ENCODE measurements around the gene FAM118A. TPM values are rescaled to one million over a fixed set of nuclear protein-coding genes. Genes with fewer than 3 reads are reported as not detected.

The FAM118A gene
- total RNA-seq, 1 experiment from 2014 or later = 20.3 TPM

DNA sequence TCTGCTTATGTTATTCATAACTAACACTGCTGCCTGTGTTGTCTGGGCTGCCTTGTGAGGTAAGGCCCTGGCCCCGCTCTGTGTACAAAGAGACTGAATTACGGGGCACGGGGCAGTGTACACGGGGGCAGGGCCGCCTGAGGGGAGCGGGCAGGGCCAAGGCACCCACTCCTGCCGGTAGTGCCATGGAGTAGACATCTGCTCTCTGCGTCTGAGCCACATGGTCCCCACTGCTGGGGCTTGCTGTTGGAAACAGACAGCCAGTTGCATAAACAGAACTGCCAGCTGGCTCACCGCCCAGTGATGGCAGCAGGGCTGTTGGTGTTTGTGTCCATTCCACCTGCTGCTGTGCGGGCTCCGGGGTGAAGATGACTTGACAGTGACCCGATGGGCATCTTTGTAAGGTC is 19.8 kb downstream of the FAM118A start:
- no peak overlapping the region for H3K9ac ChIP-seq (ENCODE audit: low read length)
- TF ChIP-seq, protein P1, sequence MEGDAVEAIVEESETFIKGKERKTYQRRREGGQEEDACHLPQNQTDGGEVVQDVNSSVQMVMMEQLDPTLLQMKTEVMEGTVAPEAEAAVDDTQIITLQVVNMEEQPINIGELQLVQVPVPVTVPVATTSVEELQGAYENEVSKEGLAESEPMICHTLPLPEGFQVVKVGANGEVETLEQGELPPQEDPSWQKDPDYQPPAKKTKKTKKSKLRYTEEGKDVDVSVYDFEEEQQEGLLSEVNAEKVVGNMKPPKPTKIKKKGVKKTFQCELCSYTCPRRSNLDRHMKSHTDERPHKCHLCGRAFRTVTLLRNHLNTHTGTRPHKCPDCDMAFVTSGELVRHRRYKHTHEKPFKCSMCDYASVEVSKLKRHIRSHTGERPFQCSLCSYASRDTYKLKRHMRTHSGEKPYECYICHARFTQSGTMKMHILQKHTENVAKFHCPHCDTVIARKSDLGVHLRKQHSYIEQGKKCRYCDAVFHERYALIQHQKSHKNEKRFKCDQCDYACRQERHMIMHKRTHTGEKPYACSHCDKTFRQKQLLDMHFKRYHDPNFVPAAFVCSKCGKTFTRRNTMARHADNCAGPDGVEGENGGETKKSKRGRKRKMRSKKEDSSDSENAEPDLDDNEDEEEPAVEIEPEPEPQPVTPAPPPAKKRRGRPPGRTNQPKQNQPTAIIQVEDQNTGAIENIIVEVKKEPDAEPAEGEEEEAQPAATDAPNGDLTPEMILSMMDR (conservative IDR thresholded peaks at IDR 0.05; ENCODE audit: low read depth, low read length) = no peak
- TF ChIP-seq EZH2 (IDR thresholded peaks at IDR 0.05; ENCODE audit: low read length, unreplicated experiment) = no peak
- TF ChIP-seq EZH2phosphoT487 (IDR thresholded peaks at IDR 0.05; ENCODE audit: borderline replicate concordance, low read length) = no peak
- POLR2A ChIA-PET (ENCODE audit: unreplicated experiment) = no interaction called here

DNA sequence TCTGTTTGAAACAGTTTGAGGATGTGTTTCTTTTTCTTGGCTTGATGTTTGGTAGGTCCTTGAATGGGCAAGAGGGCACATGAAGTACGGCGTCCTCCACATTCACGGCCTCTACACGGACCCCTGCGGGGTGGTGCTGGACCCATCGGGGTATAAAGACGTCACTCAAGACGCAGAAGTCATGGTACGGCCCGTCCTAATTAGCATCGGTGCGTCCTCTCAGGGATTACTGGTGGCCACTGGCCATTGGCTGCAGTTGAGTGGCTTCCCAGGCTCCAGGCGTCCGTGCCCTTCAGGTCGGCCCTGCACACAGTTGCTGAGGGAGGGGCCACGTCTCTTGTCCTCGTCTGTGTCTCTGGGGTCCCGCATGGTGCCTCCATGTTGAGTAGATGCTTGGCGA is 20.8 kb downstream of the FAM118A start:
- DNase-seq = no peak
- H3K4me3 ChIP-seq (ENCODE audit: low read length) = no peak overlapping the region
- H3K9ac ChIP-seq (ENCODE audit: low read length) = no peak overlapping the region
- no peaks in the 10 kb centered on the region for H3K9me2 ChIP-seq (replicated peaks; ENCODE audit: low read length)
- no peak overlapping the region for H3K27ac ChIP-seq (ENCODE audit: low read length)
- ChIA-PET CTCF (no interaction called here), POLR2A (ENCODE audit: unreplicated experiment) (no interaction called here)
- no peaks in the 10 kb centered on the region for H3K9me3 ChIP-seq (ENCODE audit: low read length)
- H3K4me1 ChIP-seq (ENCODE audit: insufficient read depth, low read length) = no peaks in the 10 kb centered on the region
- H3K79me2 ChIP-seq (ENCODE audit: low read length) = no peaks in the 10 kb centered on the region
- ATAC-seq = no peak
- no peaks in the 10 kb centered on the region for H3K27me3 ChIP-seq (ENCODE audit: low read length)
- no peaks in the 10 kb centered on the region for H3F3A ChIP-seq (ENCODE audit: low read length, unreplicated experiment)
- no peaks in the 10 kb centered on the region; the same call in 1 of the 2 replicates for H3K36me3 ChIP-seq (ENCODE audit: low read depth, low read length)
- no TSS peak for BruUV-seq (replicated peaks)
- TF ChIP-seq, protein P1 (conservative IDR thresholded peaks at IDR 0.05; ENCODE audit: low read depth, low read length) = no peak
- TF ChIP-seq EZH2phosphoT487 (IDR thresholded peaks at IDR 0.05; ENCODE audit: borderline replicate concordance, low read length) = no peak
- no peak for TF ChIP-seq EZH2 (IDR thresholded peaks at IDR 0.05; ENCODE audit: low read length, unreplicated experiment)
- intact Hi-C loops (cut with micrococcal nuclease) = no loop called here
- H3K4me2 ChIP-seq (ENCODE audit: low read length) = no peak overlapping the region
- no peak overlapping the region for H2AFZ ChIP-seq (ENCODE audit: low read length)
- H4K20me1 ChIP-seq (ENCODE audit: low read length) = no peaks in the 10 kb centered on the region

More for the DNA sequence above, 19.8 kb downstream of the FAM118A start:
- no peaks in the 10 kb centered on the region for H3K4me1 ChIP-seq (ENCODE audit: insufficient read depth, low read length)
- no peaks in the 10 kb centered on the region for H3K79me2 ChIP-seq (ENCODE audit: low read length)
- H3K4me3 ChIP-seq (ENCODE audit: low read length) = no peak overlapping the region
- no peaks in the 10 kb centered on the region for H3K27me3 ChIP-seq (ENCODE audit: low read length)
- no peaks in the 10 kb centered on the region for H3F3A ChIP-seq (ENCODE audit: low read length, unreplicated experiment)
- H2AFZ ChIP-seq (ENCODE audit: low read length) = no peak overlapping the region
- CTCF ChIA-PET = no interaction called here
- no peaks in the 10 kb centered on the region for H4K20me1 ChIP-seq (ENCODE audit: low read length)
- no TSS peak for BruUV-seq (replicated peaks)
- no peak overlapping the region for H3K27ac ChIP-seq (ENCODE audit: low read length)
- H3K4me2 ChIP-seq (ENCODE audit: low read length) = no peak overlapping the region
- DNase-seq (no peak), ATAC-seq (no peak)
- H3K36me3 ChIP-seq (ENCODE audit: low read depth, low read length) = no peaks in the 10 kb centered on the region; the same call in 1 of the 2 replicates
- H3K9me3 ChIP-seq (ENCODE audit: low read length) = no peaks in the 10 kb centered on the region
- intact Hi-C loops (cut with micrococcal nuclease) = no loop called here
- no peaks in the 10 kb centered on the region for H3K9me2 ChIP-seq (replicated peaks; ENCODE audit: low read length)

DNA sequence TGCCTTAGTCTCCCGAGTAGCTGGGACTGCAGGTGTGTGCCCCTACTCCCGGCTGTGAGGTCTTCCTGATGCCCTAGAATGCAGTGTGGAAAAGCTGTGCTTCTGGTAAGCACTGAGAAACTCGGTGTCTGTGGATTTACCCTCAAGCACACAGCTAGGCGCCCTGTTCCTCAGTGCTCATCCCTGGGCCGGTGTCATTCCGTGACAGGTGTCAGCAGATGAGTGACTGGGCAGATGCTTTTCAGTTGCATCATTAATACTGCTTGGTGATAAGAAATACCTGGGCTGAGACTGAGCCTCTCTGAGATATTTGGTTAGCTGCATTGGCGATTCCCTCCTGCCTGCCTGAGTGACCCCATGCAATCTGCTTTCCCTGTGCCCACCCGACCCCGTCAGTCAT is 21.8 kb downstream of the FAM118A start:
- Histone ChIP-seq H3K4me1 (ENCODE audit: insufficient read depth, low read length) (no peaks in the 10 kb centered on the region), H3K4me2 (ENCODE audit: low read length) (no peak overlapping the region), H4K20me1 (ENCODE audit: low read length) (no peaks in the 10 kb centered on the region), H3K36me3 (ENCODE audit: low read depth, low read length) (no peaks in the 10 kb centered on the region; the same call in 1 of the 2 replicates), H3K9me3 (ENCODE audit: low read length) (no peaks in the 10 kb centered on the region), H3K9me2 (replicated peaks; ENCODE audit: low read length) (no peaks in the 10 kb centered on the region), H3K27me3 (ENCODE audit: low read length) (no peaks in the 10 kb centered on the region), H2AFZ (ENCODE audit: low read length) (no peak overlapping the region), H3K79me2 (ENCODE audit: low read length) (no peaks in the 10 kb centered on the region), H3K27ac (ENCODE audit: low read length) (no peak overlapping the region), H3F3A (ENCODE audit: low read length, unreplicated experiment) (no peaks in the 10 kb centered on the region), H3K9ac (ENCODE audit: low read length) (no peak overlapping the region), H3K4me3 (ENCODE audit: low read length) (no peak overlapping the region)
- DNase-seq (no peak), ATAC-seq (no peak)
- intact Hi-C loops (cut with micrococcal nuclease) = no loop called here
- TF ChIP-seq, protein P1 (conservative IDR thresholded peaks at IDR 0.05; ENCODE audit: low read depth, low read length) = no peak
- TF ChIP-seq EZH2 (IDR thresholded peaks at IDR 0.05; ENCODE audit: low read length, unreplicated experiment) = no peak
- TF ChIP-seq EZH2phosphoT487 (IDR thresholded peaks at IDR 0.05; ENCODE audit: borderline replicate concordance, low read length) = no peak
- BruUV-seq (replicated peaks) = no TSS peak
- POLR2A ChIA-PET (ENCODE audit: unreplicated experiment) = no interaction called here
- CTCF ChIA-PET = no interaction called here
